Spleen (tissue), 11 donors: ENCODE results near the gene OGG1. TPM values are rescaled to one million over a fixed set of nuclear protein-coding genes. Genes with fewer than 3 reads are reported as not detected.

Source experiments
- DNase-seq: peaks from one replicate; pipeline ENCODE4 v3.0.0-alpha.2; 2020
- H3K27ac ChIP-seq, 8 donors: fragments of 200-600 bp; sonication (generic) in 7 of 8; 1 replicate in 4 of 8; 2 replicates in 4 of 8; pipeline versions ENCODE4 v1.5.0 to v1.8.0; 2016 to 2021; ENCODE audit warnings: inconsistent platforms in 4 of 8, mild to moderate bottlenecking in 4 of 8, moderate library complexity in 1 of 8
- H3K27me3 ChIP-seq, 7 donors: fragments of 200-600 bp; sonication (generic) in 6 of 7; replicated peaks in 1 of 7; 1 replicate in 4 of 7; 2 replicates in 3 of 7; pipeline versions ENCODE4 v1.5.0 to v1.8.0; 2016 to 2021; ENCODE audit warnings: inconsistent platforms in 3 of 7, mild to moderate bottlenecking in 1 of 7
- H3K36me3 ChIP-seq, 6 donors: fragments of 200-600 bp; sonication (generic) in 5 of 6; 1 replicate in 4 of 6; 2 replicates in 2 of 6; pipeline versions ENCODE4 v1.5.0 to v1.8.0; 2016 to 2021; ENCODE audit warnings: inconsistent platforms in 2 of 6
- H3K4me1 ChIP-seq, 6 donors: fragments of 200-600 bp; sonication (generic) in 5 of 6; 1 replicate in 3 of 6; 2 replicates in 3 of 6; pipeline versions ENCODE4 v1.5.0 to v1.8.0; 2016 to 2021; ENCODE audit warnings: inconsistent platforms in 3 of 6
- H3K4me3 ChIP-seq, 8 donors: fragments of 200-600 bp; sonication (generic) in 7 of 8; 1 replicate in 4 of 8; 2 replicates in 4 of 8; pipeline versions ENCODE4 v1.5.0 to v1.8.0; 2016 to 2021; ENCODE audit warnings: inconsistent platforms in 4 of 8, mild to moderate bottlenecking in 4 of 8, moderate library complexity in 2 of 8
- H3K9me3 ChIP-seq, 8 donors: fragments of 200-600 bp; sonication (generic) in 7 of 8; 1 replicate in 4 of 8; 2 replicates in 4 of 8; pipeline versions ENCODE4 v1.5.0 to v1.8.0; 2016 to 2021; ENCODE audit warnings: inconsistent platforms in 4 of 8
- CTCF ChIP-seq, 11 experiments: fragments of 200-600 bp in 7 of 11; fragments of 450-650 bp in 4 of 11; sonication (generic) in 4 of 11; IDR thresholded peaks in 8 of 11; conservative IDR thresholded peaks in 3 of 11; 1 replicate in 7 of 11; 2 replicates in 4 of 11; pipeline versions ENCODE4 v1.4.0 to v1.8.0; 2016 to 2021; ENCODE audit warnings: antibody characterized with exemption in 11 of 11, inconsistent platforms in 4 of 11, mild to moderate bottlenecking in 1 of 11
- POLR2A ChIP-seq, 3 donors: fragments of 450-650 bp; IDR thresholded peaks; one replicate each; pipeline ENCODE4 v1.5.1; 2017; ENCODE audit warnings: antibody characterized with exemption in 3 of 3, mild to moderate bottlenecking in 1 of 3
- POLR2AphosphoS5 ChIP-seq, 3 donors: sonication (generic); formaldehyde crosslinking; IDR thresholded peaks; one replicate each; pipeline ENCODE4 v1.5.1; 2017; ENCODE audit warnings: antibody characterized with exemption in 3 of 3
- WGBS, 5 donors: extraction: QIAGEN DNeasy Blood & Tissue Kit in 3 of 5; methylation state at CpG; one replicate each; pipeline versions ENCODE4 v1.1.5 to v1.1.7; 2013 to 2018; 5-methylcytosine and 5-hydroxymethylcytosine counted together
- intact Hi-C: fragments of 100-400 bp; cut with DNase I; formaldehyde crosslinking; loops from one replicate; pipeline ENCODE4 v1.15.0; 2023; ENCODE audit warnings: low total_unique reads
- polyA plus RNA-seq, 3 donors: library from polyadenylated mRNA; stranded (reverse); fragments of 200-250 nt; gene quantifications; one replicate each; pipeline ENCODE4 v1.2.1, GENCODE V29; 2013
- total RNA-seq, 7 donors: library from RNA; depleted of rRNA in 3 of 7; stranded (reverse); fragments of >200 nt in 3 of 7; fragmentation: NEBNext Ultra II Directional in 4 of 7; extraction: Animal tissue kit (Norgen Biotek cat#: 25700) in 4 of 7; gene quantifications; one replicate each; pipeline versions ENCODE4 v1.1.0 to v1.2.1, GENCODE V29; 2016 to 2021
- donor health status: healthy with polysubstance abuse.
- donor health status: DM: no; HTN: no; CAD: no; lungs with moderate emphysema.
- donor health status: DM: no; HTN: no; CAD: no.
- donor health status: Bipolar disorder and iron deficiency.
- donor health status: healthy.
- donor health status: DM: no; HTN: no; CAD: no.
- donor health status: DM: yes; HTN: yes; CAD: no.

The OGG1 gene
- total and polyA plus RNA-seq, 10 donors, result 9.3 to 34.5 (median 26.7) TPM

- DNase-seq, result no peak
- WGBS, 5 donors, result 46 to 60% (median 55%) methylated on average over 7 of the region's 7 CpGs
- intact Hi-C loops, result no loop called here
Observed at GRCh38 chr3:9721015-9721699, 28.6 kb upstream of the OGG1 start.

GRCh38 chr3:9721700-9722060 is 28.1 kb upstream of the OGG1 start:
- 49 to 79% (median 60%) methylated on average over 2 of the region's 2 CpGs for WGBS, 5 donors
- intact Hi-C loops, result no loop called here
- no peaks in the 10 kb centered on the region for H3K36me3 ChIP-seq
- no peaks in the 10 kb centered on the region for H3K27me3 ChIP-seq
- TF ChIP-seq POLR2AphosphoS5 (IDR thresholded peaks at IDR 0.05), result no peak
- no peak for TF ChIP-seq CTCF (IDR thresholded peaks at IDR 0.05 in 8 of 11, conservative IDR thresholded peaks at IDR 0.05 in 3 of 11)
- TF ChIP-seq POLR2A (IDR thresholded peaks at IDR 0.05), result no peak
- peaks cover 0 to 16% (median 3%) of the 10 kb centered on the region in 6 donors for H3K4me1 ChIP-seq
- H3K4me3 ChIP-seq, result no peak overlapping the region
- DNase-seq, result no peak
- H3K9me3 ChIP-seq, result no peaks in the 10 kb centered on the region
- no peak overlapping the region for H3K27ac ChIP-seq

More at GRCh38 chr3:9721015-9721699, 28.6 kb upstream of the OGG1 start:
- no peak overlapping the region for H3K4me3 ChIP-seq
- H3K27me3 ChIP-seq, result no peaks in the 10 kb centered on the region
- H3K9me3 ChIP-seq, result no peaks in the 10 kb centered on the region
- no peak for TF ChIP-seq POLR2AphosphoS5 (IDR thresholded peaks at IDR 0.05)
- no peak for TF ChIP-seq CTCF (IDR thresholded peaks at IDR 0.05 in 8 of 11, conservative IDR thresholded peaks at IDR 0.05 in 3 of 11)
- no peak for TF ChIP-seq POLR2A (IDR thresholded peaks at IDR 0.05)
- H3K36me3 ChIP-seq, result no peaks in the 10 kb centered on the region
- no peak overlapping the region for H3K27ac ChIP-seq
- peaks cover 0 to 18% (median 2%) of the 10 kb centered on the region in 6 donors for H3K4me1 ChIP-seq

GRCh38 chr3:9725775-9726515 is 23.8 kb upstream of the OGG1 start:
- intact Hi-C loops, result no loop called here
- WGBS, 5 donors, result 91 to 97% (median 94%) methylated on average over 4 of the region's 4 CpGs
- TF ChIP-seq CTCF (IDR thresholded peaks at IDR 0.05 in 8 of 11, conservative IDR thresholded peaks at IDR 0.05 in 3 of 11), result no peak
- TF ChIP-seq POLR2A (IDR thresholded peaks at IDR 0.05), result no peak
- no peak for TF ChIP-seq POLR2AphosphoS5 (IDR thresholded peaks at IDR 0.05)

GRCh38 chr3:9727041-9727595 is 22.6 kb upstream of the OGG1 start:
- intact Hi-C loops, result no loop called here
- WGBS, 5 donors, result 7 to 22% (median 12%) methylated on average over 11 of the region's 11 CpGs
- DNase-seq, result no peak
- TF ChIP-seq POLR2A (IDR thresholded peaks at IDR 0.05) (no peak), CTCF (IDR thresholded peaks at IDR 0.05 in 8 of 11, conservative IDR thresholded peaks at IDR 0.05 in 3 of 11) (peak in 8 of 11 experiments; percentile 25 to 57 (median 42)), POLR2AphosphoS5 (IDR thresholded peaks at IDR 0.05) (no peak)
- no peaks in the 10 kb centered on the region for H3K9me3 ChIP-seq
- H3K27ac ChIP-seq, result peak overlapping the region in 3 of 8 donors; percentile 41 to 45 (median 41)
- peak overlapping the region in 4 of 8 donors; percentile 8 to 55 (median 16) for H3K4me3 ChIP-seq
- no peaks in the 10 kb centered on the region for H3K27me3 ChIP-seq
- H3K4me1 ChIP-seq, result peaks cover 5 to 30% (median 19%) of the 10 kb centered on the region in 6 donors
- H3K36me3 ChIP-seq, result no peaks in the 10 kb centered on the region

More at GRCh38 chr3:9725775-9726515, 23.8 kb upstream of the OGG1 start:
- Histone ChIP-seq H3K36me3 (no peaks in the 10 kb centered on the region), H3K9me3 (no peaks in the 10 kb centered on the region), H3K27me3 (no peaks in the 10 kb centered on the region), H3K27ac (no peak overlapping the region), H3K4me1 (peaks cover 5 to 36% (median 19%) of the 10 kb centered on the region in 6 donors), H3K4me3 (no peak overlapping the region)
- no peak for DNase-seq
